GM19193 (cell line): ENCODE results near the gene SPATA31D3.
"Not testable (repeated sequence)": the region's sequence is repeated elsewhere in the genome, so short reads cannot be mapped to it uniquely, and the experiment has no call there.

Source experiments
- POLR2A ChIP-seq: IDR thresholded peaks from 4 replicates; pipeline ENCODE4 v1.6.1; 2011; ENCODE audit not compliant: insufficient read depth, insufficient read length; ENCODE audit errors: extremely low read depth

The SPATA31D3 gene

DNA sequence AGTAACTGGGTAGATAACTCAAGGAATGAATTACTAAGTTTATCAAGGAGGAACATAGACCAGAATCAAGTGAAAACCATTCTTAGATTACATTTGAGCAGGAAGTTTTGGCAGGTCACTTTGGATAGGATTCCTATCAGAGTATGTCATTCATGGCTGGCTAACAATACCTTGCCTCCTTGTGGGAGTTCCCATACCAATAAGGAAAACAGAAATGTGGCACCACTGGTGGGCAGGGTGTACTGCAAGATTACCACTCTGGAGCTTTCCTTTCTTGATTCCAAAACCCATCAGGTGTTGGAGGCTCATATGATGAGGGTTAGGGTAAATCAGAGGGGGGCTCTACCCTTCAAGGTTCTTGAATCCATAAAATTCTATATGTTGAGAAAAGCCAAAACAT is 26.7 kb downstream of the SPATA31D3 start:
- no peak for TF ChIP-seq POLR2A

DNA sequence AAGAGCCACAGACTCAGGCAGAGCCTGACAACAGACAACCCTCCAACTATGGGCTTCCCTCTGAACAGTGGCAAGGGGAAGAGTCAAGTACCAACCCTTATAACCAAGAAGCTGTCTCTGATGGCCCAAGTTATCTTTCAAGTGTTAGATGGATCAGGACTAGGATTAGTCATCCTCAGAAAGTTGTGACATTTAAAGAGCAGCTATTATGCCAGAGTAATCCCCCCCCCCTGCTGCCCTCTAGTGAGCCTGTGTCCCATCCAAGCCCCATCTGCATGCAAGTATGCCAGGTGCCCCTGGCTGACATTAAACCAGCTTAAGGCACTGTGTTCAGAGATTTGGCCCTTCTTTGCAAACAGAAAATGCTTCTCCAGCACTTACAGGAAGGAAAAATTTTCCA is 28.4 kb downstream of the SPATA31D3 start:
- no peak for TF ChIP-seq POLR2A

DNA sequence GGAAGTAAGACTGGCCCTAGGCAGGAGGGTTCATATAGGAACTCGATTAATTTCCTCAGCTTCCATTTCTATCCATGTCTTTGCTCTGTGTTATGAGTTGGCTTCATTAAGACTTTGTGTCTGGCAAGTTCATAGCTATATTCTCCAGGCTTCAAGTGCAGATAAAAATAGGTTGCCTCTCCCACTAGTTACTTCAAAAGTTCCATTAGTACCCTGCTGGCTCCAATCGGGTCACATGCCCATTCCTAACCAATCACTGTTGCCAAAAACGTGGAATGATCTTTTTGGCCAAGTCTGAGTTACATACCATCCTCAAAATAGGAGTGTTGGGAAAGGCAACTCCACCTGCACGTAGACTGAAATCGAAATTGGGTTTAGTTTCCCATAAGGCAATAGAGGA is 31.5 kb downstream of the SPATA31D3 start:
- no peak for TF ChIP-seq POLR2A

DNA sequence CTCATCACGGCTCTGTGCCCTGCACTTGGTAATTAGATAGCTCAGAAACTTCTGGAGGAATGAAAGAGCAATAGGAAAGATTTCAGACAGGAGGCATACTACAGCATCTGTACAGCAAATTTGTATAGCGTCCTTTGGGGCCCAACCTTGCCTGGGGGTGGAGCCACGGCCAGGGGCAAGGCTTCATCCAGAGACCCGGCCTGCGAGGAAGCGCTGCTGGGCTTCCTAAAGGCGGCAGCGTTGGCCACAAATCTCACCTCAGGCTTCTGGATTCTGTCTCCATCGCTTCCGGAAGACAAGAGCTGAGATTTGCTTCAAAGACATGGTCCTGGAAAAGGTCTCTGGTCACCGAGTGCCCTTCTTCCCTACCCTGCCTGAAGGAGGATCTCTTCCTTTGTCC is 33.1 kb downstream of the SPATA31D3 start:
- TF ChIP-seq POLR2A, result no peak

DNA sequence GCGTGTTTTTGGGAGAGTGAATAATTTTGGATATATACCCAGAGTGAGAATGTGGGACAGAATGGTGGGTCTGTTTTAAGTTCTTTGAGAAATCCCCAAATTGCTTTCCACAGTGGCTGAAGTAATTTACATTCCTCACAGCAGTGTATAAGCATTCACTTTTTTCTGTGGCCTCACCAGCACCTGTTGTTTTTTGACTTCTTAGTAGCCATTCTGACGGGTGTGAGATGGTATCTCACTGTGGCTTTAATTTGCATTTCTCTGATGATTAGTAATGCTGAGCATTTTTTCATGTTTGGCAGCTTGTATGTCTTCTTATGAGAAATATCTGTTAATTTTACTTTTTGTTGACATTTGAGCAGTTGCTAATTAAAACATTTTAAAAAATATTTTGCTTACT is 35.9 kb downstream of the SPATA31D3 start:
- TF ChIP-seq POLR2A, result no peak

DNA sequence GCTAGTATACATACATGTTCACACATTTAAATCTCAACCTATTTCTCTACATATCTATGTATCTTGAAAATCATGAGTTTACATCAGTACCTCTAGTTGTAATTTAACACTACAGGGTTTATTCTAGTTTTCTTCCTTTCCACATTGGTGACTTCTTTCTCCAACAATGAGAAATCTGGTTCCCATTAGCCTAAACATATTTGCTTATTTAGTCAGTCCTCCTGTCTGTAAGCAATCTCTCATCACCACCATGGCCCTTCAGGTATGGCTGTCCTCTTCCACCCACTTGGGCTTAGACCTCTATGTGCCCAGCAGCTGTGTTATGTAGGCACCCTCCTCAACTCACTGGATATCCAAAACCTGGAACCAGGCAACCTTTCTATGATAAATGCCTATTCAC is 37.3 kb downstream of the SPATA31D3 start:
- no peak for TF ChIP-seq POLR2A

DNA sequence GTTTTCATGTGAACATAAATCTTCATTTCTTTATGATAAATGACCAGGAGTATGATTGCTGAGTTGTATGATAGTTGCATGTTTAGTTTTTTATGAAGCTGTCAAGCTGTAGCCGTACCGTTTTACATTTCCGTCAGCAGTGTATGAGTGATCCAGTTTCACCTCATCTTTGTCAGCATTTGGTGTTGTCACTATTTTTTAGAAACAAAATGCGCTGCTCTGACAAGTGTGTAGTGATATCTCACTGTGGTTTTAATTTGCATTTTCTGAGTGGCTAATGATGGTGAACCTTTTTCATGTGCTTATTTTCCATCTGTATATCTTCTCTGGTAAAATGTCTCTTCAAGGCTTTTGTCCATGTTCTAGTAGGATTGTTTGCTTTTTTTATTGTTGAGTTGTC is 38.6 kb downstream of the SPATA31D3 start:
- TF ChIP-seq POLR2A, result no peak

DNA sequence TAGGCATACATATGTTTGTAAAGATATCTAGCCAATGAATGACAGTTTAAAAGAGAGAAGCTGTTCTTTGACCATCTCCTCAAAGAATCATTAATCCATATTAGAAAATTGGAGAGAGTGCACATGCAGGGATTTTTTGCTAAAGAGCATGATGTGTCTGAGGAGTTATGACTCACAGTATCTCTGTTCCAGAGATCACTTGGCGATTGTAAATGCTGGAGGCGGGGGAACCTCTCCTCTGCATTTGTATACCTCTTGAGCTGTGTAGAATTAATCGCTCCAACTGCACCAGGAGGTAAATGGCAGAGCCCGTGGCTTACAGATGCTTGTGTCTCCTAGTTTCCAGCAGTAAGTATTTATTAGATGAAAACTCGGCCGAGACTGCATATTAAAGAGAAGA is 41.6 kb downstream of the SPATA31D3 start:
- no peak for TF ChIP-seq POLR2A

DNA sequence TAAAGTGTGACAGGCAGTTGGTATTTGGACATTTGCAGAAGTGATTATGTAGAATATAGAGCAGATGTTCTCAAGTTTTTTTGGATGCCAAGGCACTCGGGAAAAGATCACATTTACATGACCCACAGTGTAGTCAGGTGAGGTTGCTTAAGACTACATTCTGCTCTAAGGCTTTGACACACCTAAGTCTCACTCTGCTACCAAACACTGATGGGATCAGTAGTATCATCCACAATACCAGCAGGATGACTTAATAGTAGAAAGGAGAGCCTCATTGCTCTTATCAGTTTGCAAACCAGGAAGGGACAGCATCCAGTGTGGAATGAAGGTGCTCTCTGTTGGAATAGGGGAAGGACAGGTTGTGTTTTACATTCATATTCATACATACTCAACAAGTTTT is 42.8 kb downstream of the SPATA31D3 start:
- TF ChIP-seq POLR2A, result no peak

DNA sequence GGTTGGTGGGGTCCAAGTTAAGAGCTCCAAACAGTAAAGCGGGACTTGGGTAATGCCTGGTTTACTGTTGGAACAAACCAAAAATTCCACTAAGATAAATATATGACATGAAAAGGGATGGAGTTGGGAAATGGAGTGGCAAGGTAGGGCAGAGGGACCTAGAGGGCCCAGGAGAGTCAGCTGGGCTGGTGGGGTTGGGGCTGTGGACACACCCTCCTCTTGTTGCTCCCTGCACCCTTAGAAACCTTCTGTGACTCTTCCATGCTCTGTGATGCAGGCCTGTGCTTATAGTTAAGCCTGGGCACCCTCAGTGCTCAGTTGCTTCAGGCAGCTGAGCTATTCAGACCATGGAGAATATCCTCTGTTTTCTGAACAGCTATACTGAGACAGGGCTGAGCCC is 45.2 kb downstream of the SPATA31D3 start, which contains the start of gene SPATA31D1:
Gene SPATA31D1 (plus strand): TSS at position 301 of the 400 bp plus-strand sequence. CDS start 47 bp downstream, at position 348.
- TF ChIP-seq POLR2A, result not testable (repeated sequence)

DNA sequence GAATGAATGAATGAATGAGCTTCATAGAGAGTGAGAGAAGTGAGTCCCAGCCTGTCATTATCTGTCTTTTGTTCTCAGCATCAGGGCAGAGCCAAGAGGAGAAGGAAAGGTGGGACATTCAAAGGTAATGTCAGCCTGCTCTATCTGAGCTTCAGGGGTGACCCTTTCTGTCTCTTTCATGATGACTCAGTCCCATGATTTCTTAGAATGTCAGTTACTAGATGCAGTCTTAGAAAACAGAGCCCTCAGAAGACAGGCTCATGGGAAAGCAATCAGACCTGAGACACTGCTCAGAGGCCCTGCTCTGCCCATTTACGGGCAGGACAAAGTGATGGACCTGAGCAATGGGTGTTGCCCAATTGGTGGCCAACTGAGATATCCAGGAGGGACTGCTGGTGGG is 46.4 kb downstream of the SPATA31D3 start:
- no peak for TF ChIP-seq POLR2A

DNA sequence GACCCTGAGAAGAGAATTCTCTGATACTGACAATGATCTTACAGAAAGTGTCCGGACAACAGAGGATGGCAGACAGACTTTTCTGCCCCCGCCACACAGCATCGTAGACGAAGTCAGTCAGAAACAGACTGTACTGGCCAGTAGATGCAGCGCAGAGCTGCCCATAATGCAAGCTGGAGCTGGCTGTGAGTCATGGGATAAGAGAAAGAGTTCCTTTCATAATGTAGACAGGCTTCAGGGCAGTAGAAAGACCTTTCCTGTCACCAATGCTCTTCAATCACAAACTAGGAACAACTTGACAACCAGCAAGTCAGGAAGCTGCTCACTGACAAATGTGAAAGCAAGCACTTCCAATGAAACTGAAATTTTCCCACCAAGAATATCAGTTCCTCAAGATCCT is 50.4 kb downstream of the SPATA31D3 start:
- TF ChIP-seq POLR2A, result no peak
